ENCODE data around the gene MYO1A. TPM values are rescaled to one million over a fixed set of nuclear protein-coding genes. Genes with fewer than 3 reads are reported as not detected.

MYO1A gene
- total RNA-seq, result 1 to 10 TPM in 1 of 4 donors, under 1 TPM in 1, not detected in 2; 0.56 to 1.2 TPM

- no peak within 1 kb of the TSS for H3K4me3 ChIP-seq
- H3K27me3 ChIP-seq, result peaks cover 0 to 16% (median 4%) of the 10 kb centered on the region in 3 donors
- intact Hi-C loops (cut with DNase I; ENCODE audit: low total_unique reads), result no loop called here
- in situ Hi-C loops (cut with MboI; ENCODE audit: low sequenced_read_pairs in 4 of 4), result no loop called here
- ATAC-seq, result no peak
- TF ChIP-seq, protein P1, sequence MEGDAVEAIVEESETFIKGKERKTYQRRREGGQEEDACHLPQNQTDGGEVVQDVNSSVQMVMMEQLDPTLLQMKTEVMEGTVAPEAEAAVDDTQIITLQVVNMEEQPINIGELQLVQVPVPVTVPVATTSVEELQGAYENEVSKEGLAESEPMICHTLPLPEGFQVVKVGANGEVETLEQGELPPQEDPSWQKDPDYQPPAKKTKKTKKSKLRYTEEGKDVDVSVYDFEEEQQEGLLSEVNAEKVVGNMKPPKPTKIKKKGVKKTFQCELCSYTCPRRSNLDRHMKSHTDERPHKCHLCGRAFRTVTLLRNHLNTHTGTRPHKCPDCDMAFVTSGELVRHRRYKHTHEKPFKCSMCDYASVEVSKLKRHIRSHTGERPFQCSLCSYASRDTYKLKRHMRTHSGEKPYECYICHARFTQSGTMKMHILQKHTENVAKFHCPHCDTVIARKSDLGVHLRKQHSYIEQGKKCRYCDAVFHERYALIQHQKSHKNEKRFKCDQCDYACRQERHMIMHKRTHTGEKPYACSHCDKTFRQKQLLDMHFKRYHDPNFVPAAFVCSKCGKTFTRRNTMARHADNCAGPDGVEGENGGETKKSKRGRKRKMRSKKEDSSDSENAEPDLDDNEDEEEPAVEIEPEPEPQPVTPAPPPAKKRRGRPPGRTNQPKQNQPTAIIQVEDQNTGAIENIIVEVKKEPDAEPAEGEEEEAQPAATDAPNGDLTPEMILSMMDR (IDR thresholded peaks at IDR 0.05 in 4 of 5, conservative IDR thresholded peaks at IDR 0.05 in 1 of 5), result no peak
- TF ChIP-seq POLR2A (IDR thresholded peaks at IDR 0.05), result no peak
- H3K9me3 ChIP-seq, result no peaks in the 10 kb centered on the region
- no peak within 1 kb of the TSS for H3K27ac ChIP-seq
- no peaks in the 10 kb centered on the region for H3K4me1 ChIP-seq
- no peaks in the 10 kb centered on the region for H3K36me3 ChIP-seq
- no peak for DNase-seq
Observed at GRCh38 chr12:57049890-57050289, at the start of gene MYO1A. Gene MYO1A, minus strand, starts transcription at chr12:57050129. Its CDS starts 1,806 bp downstream, at chr12:57048323.

GRCh38 chr12:57099047-57099714, 49.3 kb upstream of the MYO1A start:
- no peak overlapping the region for H3K27ac ChIP-seq
- ATAC-seq, result no peak
- intact Hi-C loops (cut with DNase I; ENCODE audit: low total_unique reads), result no loop called here
- H3K27me3 ChIP-seq, result no peaks in the 10 kb centered on the region
- no peaks in the 10 kb centered on the region for H3K9me3 ChIP-seq
- no peak for DNase-seq
- in situ Hi-C loops (cut with MboI; ENCODE audit: low sequenced_read_pairs in 4 of 4), result no loop called here
- H3K4me1 ChIP-seq, result peaks cover 0 to 4% of the 10 kb centered on the region in 2 donors
- H3K4me3 ChIP-seq, result no peak overlapping the region
- TF ChIP-seq, protein P1 (IDR thresholded peaks at IDR 0.05 in 4 of 5, conservative IDR thresholded peaks at IDR 0.05 in 1 of 5), result no peak
- no peak for TF ChIP-seq POLR2A (IDR thresholded peaks at IDR 0.05)
- peaks cover 0 to 4% of the 10 kb centered on the region in 2 donors for H3K36me3 ChIP-seq

GRCh38 chr12:57098546-57098945, 48.6 kb upstream of the MYO1A start:
- TF ChIP-seq POLR2A (IDR thresholded peaks at IDR 0.05), result no peak
- TF ChIP-seq, protein P1 (IDR thresholded peaks at IDR 0.05 in 4 of 5, conservative IDR thresholded peaks at IDR 0.05 in 1 of 5), result no peak
- DNase-seq, result no peak
- intact Hi-C loops (cut with DNase I; ENCODE audit: low total_unique reads), result no loop called here
- H3K27me3 ChIP-seq, result no peaks in the 10 kb centered on the region
- H3K9me3 ChIP-seq, result no peaks in the 10 kb centered on the region
- peaks cover 0 to 4% of the 10 kb centered on the region in 2 donors for H3K36me3 ChIP-seq
- H3K4me3 ChIP-seq, result no peak overlapping the region
- no peak overlapping the region for H3K27ac ChIP-seq
- ATAC-seq, result no peak
- H3K4me1 ChIP-seq, result peaks cover 0 to 7% of the 10 kb centered on the region in 2 donors
- in situ Hi-C loops (cut with MboI; ENCODE audit: low sequenced_read_pairs in 4 of 4), result no loop called here

DNA sequence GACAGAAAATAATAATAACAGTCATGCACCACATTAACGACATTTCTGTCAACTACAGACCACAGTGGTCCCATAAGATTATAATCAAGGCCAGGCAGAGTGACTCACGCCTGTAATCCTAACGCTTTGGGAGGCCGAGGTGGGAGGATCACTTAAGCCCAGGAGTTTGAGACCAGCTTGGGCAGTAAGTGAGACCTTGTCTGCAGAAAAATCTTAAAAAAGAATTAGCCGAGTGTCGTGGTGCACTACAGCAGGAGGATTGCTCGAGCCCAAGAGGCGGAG, 47.6 kb upstream of the MYO1A start:
- H3K4me1 ChIP-seq, result peaks cover 0 to 9% of the 10 kb centered on the region in 2 donors
- ATAC-seq, result no peak
- no peak overlapping the region for H3K4me3 ChIP-seq
- H3K27ac ChIP-seq, result no peak overlapping the region
- no peaks in the 10 kb centered on the region for H3K27me3 ChIP-seq
- H3K9me3 ChIP-seq, result no peaks in the 10 kb centered on the region
- peaks cover 0 to 4% of the 10 kb centered on the region in 2 donors for H3K36me3 ChIP-seq
- in situ Hi-C loops (cut with MboI; ENCODE audit: low sequenced_read_pairs in 4 of 4), result no loop called here
- intact Hi-C loops (cut with DNase I; ENCODE audit: low total_unique reads), result no loop called here
- TF ChIP-seq, protein P1 (IDR thresholded peaks at IDR 0.05 in 4 of 5, conservative IDR thresholded peaks at IDR 0.05 in 1 of 5), result no peak
- TF ChIP-seq POLR2A (IDR thresholded peaks at IDR 0.05), result no peak
- no peak for DNase-seq

Measured in gastrocnemius medialis (tissue), 4 donors.